ENCODE data around the gene MCHR2. TPM values are rescaled to one million over a fixed set of nuclear protein-coding genes. Genes with fewer than 3 reads are reported as not detected.
A peak's percentile ranks its signal among the peaks of the same experiment; 100 is the strongest.
"Not testable (repeated sequence)": the region's sequence is repeated elsewhere in the genome, so short reads cannot be mapped to it uniquely, and the experiment has no call there.

The MCHR2 gene, protein sequence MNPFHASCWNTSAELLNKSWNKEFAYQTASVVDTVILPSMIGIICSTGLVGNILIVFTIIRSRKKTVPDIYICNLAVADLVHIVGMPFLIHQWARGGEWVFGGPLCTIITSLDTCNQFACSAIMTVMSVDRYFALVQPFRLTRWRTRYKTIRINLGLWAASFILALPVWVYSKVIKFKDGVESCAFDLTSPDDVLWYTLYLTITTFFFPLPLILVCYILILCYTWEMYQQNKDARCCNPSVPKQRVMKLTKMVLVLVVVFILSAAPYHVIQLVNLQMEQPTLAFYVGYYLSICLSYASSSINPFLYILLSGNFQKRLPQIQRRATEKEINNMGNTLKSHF
- polyA plus RNA-seq (ENCODE audit: insufficient read length) = not detected

DNA sequence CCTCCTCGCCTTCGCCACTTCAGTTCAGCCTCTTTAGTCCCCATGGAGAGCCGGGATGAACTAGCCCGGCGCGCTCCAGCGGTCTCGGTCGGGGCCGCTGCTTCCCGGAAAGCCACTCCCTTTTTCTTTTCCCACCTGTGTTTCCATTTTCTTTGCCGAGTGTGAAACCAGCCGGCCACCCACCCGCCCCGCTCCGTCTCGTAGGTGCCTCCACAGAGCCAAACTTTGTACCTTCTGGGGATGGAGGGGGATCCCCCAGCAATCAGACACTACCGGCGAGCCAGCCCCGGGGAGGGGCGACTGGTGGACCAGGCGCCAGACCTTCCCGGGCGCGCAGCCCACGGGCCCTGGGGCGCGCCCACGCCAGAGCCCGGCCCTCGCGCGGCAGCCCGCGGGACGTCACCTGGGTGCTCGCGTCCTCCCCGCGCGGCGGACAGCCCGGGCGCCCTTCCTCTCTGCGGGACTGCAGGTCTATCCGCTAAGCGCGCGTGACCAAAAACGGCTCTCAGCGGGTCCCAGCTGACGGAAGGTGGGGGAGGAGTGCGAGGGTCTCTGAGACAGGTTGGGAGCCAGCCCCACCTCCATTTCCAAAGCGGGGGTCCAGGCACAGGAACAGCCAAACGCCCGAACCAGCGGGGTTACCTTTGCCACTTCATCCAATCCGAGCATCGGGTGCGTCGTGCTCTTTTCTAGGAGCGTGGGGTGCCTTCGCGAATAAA is at the start of gene MCHR2:
Gene MCHR2 (minus strand): TSS at position 691 of the 719 bp plus-strand sequence. CDS start 38,076 bp downstream, outside the sequence.
- no peak for DNase-seq (ENCODE audit: low read depth)

DNA sequence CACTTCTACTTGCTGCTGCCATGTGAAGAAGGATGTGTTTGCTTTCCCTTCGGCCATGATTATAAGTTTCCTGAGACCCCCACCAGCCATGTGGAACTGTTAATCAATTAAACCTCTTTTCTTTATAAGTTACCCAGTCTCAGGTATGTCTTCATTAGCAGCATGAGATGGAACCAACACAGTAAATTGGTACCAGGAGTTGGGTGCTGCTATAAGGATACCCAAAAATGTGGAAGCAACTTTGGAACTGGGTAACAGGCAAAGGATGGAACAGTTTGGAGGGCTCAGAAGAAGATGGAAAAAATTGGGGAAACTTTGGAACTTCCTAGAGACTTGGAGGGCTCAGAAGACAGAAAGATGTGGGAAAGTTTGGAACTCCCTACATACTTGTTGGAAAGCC is 44.5 kb upstream of the MCHR2 start:
- DNase-seq (ENCODE audit: low read depth) = not testable (repeated sequence)

DNA sequence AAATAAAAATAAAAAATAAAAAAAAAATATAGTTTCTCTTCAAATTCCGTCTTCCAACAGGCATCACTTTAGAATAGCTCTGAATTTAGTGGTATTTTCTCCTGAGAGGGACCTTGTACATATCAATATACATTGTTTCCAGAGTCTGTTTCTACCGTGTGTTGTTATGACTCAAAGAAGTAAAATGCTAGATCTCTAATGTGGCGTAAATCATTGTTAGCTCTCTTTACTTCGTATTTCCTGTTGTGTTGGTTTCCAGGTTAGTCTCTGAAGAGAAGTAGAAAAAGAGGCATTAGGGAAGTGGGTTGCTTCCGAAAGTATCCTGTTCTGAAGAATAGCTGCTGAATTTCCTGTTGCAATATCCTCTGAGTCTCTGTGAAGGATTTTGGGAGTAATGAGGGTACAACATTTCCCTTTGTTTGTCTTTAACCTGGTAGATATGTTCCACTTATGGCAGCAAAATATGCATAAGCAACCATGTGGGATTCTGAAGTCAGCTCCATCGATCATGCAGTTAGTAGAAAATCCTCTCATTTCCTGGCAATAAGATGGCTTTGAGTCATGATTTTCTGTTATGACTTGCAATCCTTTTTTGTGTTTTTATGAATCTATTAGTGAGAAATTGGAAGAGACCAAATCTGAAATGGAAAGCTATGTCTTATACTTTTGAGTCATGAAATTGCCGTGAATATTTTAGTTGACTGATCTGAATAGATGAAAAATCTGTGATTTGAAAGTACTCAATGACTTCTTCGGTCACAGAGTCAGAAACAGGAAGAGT is 42.0 kb upstream of the MCHR2 start:
- DNase-seq (ENCODE audit: low read depth) = no peak

DNA sequence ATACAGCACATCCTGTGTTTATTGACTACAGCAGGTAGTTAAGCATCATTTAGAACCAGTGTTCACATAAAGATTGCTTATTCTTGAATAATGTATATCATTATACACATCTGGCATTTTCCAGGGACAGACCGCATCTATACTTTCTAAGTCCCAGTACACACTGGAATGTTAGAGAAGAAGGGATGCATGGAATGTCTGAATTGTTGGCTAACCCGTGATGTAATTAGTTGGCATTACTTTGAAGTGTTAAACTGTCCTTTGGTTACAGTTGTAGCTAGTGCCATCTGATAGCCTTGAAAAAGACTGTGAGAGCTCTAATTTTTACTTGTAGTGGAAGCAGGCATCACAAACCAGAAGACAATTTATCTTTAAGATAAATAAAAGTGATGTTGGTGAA is 29.8 kb upstream of the MCHR2 start:
- no peak for DNase-seq (ENCODE audit: low read depth)

DNA sequence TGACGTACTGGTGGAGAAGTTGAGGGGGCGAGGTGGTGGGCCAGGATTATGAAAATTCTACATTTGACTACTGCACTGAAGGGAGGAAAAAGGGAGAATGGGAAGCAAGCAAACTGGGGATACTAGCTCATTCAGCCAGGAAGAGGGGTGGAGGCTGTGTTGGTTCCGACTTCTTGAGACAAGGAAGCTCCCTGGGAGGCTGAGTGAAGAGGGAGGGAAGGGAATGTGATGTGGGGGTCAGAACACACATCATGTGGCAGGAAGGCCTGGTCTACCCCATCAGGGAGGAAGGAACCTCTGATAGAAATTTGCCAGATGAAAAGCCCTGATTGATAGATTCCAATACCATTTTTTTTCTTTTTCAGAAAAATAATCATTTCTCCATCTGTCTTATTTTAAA is 28.8 kb upstream of the MCHR2 start:
- no peak for DNase-seq (ENCODE audit: low read depth)

DNA sequence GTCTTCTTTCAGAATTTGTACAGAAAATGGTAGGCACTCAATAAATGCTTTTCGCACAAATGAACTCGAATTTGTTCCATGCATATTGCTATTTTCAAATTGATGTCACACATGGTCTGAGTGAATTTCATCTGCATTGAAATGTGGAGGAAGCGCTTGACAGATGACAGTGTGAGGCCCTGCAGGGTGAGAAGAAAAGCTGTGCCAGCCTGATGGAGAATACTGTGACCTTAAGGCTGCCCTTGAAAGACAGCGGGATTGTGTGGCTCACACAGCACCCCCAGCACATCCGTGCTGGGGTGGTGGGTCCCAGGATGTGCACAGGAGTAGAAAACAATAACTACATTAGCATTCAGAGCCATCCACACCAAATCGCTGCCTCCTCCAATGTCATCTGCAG is 14.8 kb upstream of the MCHR2 start:
- DNase-seq (ENCODE audit: low read depth) = no peak

DNA sequence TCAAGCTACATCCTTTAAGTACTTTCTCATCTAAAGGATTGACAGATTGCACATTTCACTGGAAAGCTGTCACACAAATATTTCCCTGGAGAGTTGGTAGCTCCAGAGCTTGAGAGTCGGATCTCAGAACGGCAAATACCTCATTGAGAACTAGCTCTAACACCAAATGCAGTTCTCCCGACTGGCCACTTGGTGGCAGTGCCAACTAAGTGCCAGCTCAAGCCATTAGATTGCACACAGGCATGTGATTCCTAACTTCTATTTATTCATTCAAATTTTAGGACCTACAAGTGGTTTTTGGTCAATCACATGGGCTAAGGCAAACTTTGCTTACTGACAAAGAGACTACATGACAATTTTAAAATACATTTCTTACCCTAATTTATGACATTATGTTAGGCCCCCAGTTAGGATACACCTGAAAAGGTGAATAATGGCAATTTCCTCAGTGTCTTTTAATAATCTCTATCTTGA is 7.9 kb upstream of the MCHR2 start:
- DNase-seq (ENCODE audit: low read depth) = peak; percentile 2

DNA sequence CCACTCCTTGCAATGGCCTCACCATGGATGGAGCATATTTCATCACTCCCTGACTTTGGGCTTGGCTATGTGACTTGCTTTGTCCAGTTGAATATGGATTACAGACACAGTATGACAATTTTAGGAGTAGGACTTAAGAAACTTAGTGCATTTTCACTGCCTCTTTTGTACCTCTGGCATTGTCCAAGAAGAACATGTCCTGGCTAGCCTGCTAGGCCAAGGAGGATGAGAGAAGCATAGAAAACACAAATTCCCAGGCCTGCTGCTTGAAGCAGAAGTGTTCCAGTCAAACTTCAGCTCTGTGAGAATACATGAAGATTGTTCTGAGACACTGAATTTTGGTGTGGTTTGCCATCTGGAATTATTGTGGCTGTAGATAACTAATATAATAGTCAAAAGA is 3.1 kb upstream of the MCHR2 start:
- no peak for DNase-seq (ENCODE audit: low read depth)

DNA sequence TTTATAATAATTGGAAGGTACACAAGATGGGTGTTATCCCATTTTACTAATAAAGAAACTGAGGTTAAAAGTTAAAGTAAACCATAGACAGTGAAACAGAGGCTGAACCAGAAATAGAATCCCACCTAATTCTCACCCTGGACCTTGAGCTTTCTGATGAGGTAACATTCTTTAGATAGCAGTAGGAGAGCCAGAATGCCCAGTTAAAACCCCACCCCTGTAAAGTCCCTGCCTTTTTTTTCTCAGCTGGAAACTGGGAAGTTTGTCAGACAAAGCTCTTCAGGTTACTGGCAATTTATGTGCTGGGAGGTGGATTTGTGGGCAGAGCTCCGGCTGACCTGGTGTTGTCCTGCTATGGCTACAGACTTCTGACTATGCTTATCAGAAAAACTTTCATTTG is 1.9 kb upstream of the MCHR2 start:
- DNase-seq (ENCODE audit: low read depth) = no peak

DNA sequence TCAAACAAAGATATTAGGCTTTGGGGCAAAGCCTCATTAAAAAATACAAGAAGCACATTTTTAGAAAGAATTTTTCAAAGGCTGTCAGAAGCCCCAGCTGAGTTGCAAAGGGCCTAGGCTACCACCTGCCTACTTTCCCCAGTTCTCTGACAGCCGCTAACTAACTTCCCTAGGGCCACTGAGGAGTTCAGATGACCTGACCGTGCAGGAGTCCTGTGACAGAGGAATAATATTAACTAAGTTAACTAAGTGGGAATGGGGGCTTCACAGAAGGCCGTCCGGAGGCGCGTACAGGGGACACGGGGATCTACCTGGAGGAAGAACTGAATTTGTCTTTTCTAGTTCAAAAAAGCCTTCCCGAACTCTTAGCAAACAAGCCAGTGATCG is 884 bp downstream of the MCHR2 start:
- no peak for DNase-seq (ENCODE audit: low read depth)

DNA sequence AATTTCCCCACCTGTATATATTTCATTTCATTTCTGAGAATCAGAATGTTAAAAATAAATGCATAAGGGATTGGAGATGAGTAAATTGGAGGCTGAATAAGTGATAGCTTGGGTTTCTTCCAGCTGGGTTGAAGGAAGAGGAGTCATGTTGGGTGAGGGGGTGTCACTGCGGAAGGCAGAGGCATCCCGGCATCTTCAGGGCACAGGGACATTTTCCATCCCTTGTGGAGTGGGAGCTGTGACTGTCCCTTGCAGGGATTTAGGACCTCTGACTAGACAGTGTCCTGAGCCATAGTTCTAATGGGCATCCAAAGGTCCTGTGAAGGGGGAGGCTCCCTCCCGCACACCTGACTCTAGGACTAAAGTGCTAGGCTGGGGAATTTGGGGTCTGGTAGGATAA is 2.1 kb downstream of the MCHR2 start:
- no peak for DNase-seq (ENCODE audit: low read depth)

DNA sequence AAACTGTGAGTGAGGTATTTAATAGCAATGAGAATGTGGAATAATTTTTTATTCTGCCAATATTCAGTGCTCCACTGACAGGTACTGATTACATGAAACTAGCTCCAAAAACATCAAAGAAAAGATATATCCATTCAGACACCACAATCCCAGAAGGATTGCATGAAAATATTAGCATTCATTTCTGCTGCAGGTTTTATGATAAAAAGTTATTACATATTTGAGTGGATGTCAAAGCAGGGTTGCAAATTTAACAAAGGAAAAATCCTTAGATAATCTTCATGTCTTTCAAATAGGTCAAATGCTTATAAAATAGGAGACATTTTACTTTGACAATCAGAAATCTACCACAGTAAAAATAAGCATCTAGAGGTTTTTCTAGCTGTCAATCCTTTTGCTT is 13.3 kb downstream of the MCHR2 start:
- no peak for DNase-seq (ENCODE audit: low read depth)

DNA sequence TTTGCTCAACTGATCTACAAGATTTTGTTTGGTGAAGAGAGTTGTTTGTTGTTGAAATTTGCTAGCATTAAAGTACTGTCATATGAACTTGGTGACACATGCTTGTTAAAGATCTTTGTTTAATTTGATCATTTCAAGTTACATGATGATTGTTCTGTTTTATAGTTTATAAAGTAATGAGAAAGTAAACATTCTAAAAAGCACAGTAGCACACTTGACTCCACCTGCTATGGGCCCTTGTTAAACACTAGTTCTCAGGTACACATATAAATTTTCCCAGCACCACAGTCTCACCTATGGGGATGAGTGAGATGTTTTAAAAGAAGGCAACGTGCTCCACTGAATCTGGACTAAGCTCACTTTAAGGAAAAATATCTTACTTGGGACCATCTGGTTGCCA is 14.1 kb downstream of the MCHR2 start:
- DNase-seq (ENCODE audit: low read depth) = no peak

DNA sequence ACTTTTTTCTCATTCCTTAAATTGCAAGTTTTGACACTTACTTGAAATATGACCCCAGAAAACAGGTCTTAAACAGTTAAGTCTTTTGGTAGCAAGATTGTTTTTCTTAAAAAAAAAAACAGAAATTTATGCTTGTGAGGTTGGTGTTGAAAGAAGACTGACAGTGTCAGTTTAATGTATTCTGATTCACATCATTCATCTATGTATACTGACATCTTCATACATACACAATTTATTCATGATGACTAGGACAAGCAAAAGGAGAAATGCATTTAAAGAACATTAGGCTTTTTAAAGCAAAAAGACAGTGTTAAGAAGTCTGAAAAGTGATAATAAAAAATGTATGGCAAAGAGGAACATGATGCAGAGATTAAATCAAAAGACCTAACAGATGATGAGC is 27.0 kb downstream of the MCHR2 start:
- DNase-seq (ENCODE audit: low read depth) = no peak

DNA sequence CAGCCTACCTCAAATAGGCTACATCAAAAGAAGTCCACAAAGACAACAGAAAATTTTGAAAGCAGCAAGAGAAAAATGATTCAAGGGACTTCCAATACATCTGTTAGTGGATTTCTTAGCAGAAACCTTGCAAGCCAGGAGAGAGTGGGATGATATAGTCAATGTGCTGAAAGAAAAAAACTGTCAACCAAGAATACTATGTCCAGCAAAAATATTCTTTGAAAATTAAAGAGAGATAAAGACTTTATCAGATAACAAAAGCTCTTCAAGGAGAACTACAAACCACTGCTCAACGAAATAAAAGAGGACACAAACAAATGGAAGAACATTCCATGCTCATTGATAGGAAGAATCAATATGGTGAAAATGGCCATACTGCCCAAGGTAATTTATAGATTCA is 34.0 kb downstream of the MCHR2 start:
- no peak for DNase-seq (ENCODE audit: low read depth)

DNA sequence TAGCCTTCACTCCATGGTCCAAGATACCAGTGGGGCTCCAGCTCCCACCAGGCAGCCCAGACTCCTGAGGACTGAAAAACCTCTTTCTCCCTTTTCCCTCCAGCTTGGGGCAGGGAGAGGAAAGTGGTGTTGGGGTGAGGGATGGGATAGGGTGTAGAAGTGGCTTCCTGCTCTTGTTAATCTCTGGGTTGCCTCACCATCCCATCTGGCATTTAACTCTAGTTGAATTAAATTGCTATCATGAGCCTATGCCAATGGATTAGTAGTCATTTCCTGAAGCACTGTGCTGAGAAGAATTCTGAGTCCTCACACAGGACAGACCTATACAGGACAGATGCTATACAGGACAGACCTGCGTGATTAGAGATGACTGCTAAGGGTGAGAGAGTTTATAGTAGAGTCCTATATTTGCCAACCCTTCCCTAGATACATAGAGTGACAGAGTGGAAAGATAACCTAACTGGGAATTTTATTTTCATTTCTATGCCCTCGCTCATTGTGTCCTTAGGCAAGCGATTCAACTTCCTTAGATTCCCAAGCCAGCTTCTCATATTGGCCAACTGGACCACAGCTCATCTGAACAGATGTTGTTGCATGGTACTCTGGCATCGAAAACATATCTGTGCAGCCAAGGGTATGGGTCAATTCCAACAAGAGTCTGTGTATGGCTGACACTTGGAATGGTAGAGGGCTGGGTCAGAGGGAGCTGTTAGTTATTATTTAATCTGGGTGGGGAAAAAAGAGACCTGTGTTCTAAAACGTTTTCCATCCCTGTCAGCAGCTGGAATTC is 42.8 kb downstream of the MCHR2 start:
- DNase-seq (ENCODE audit: low read depth) = no peak

DNA sequence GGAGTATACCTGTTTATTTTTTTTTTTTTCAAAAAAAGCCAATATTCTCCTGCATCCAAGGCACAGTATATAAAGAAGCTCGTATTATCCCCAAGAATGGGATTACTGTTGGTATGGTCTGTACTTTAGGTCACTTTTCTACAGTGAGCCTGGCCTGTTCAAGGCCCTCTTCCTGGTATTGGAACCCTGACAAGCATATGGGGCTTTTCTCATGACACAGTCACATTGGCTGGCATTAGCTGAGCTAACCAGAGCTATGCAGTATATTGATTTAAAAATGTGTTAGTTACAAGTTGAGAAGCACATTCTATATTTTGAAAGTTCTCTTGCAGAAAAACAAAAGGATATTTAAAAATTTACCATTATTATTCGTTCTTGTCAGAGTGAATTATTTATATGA is 48.0 kb downstream of the MCHR2 start:
- no peak for DNase-seq (ENCODE audit: low read depth)

DNA sequence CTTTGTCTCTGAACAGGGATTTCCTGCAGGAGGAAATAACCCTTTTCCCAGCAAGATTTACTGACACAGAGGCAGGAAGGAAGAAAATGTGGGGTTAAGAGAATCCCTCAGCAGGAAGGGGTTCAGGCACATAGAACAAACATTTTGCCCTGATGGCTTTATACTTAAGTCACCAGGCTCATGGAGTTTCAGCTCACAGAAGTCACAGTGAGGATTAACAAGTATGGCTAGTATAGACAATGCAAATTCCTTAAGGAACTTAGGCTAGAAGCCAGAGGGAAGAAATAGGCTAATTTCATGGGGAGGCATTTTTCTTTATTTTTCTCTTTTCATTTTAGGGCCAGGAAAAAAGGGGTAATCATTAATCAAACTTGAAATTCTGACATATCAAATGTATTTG is 50.2 kb downstream of the MCHR2 start:
- no peak for DNase-seq (ENCODE audit: low read depth)

DNA sequence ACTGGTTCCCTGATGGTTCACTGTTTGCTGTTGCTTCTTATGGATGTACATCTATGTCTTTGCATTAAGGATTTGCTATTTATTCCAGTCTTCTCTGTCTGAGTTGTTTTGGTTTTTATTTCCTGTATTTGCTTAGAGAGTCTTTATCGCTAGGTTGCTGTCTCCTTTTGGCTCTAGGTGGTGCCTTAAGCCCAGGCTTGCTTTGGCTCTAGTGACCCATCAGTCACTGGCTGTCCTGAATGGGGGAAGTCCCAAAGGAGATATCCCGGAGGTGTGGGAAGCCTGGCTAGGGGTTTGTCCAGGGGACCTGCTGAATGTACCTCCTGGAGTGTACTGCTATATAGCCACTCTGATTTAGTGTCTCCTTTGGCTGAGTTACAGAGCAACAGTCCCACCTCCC is 53.4 kb downstream of the MCHR2 start:
- DNase-seq (ENCODE audit: low read depth) = no peak

DNA sequence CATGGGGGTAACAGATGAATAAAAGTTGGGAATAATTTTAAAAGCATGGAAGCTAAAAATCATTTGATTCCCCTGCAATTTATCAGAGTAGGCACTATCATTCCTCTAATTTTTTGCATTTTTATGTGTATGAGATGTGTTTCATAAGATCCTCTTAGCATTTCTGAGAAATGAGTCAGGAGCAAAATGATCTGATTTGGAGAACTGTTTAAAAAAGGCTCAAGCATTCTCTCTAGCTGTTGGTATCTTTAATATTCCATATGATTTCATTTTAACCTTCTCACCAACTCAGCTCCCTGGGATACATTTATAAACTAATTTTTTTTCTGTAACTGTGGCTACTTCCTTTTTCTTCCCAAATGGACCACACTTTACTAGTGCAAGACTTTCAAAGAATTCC is 60.9 kb downstream of the MCHR2 start:
- DNase-seq (ENCODE audit: low read depth) = no peak

DNA sequence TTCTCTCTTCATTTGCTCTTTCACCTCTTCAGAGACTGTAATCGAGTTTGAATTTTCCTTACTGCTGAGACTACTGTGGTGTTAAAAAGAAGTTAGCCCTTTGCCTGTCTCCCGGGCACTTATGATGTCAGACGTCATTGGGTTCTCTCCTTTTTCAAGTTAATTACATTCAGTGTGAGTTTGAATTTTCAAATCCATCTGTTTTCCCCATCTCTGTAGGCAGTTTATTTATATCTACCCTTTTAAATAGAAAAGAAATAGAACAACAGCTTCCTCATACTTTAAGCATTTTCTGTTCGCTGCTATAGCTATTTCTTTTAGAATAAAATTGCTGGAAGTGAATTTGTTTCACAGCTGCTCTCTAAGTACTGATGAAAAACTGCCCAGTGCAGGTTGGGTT is 81.4 kb downstream of the MCHR2 start:
- DNase-seq (ENCODE audit: low read depth) = no peak

All from forelimb muscle (tissue), 1 donor.